Measurements from ENCODE around the gene ACADVL.

DNA sequence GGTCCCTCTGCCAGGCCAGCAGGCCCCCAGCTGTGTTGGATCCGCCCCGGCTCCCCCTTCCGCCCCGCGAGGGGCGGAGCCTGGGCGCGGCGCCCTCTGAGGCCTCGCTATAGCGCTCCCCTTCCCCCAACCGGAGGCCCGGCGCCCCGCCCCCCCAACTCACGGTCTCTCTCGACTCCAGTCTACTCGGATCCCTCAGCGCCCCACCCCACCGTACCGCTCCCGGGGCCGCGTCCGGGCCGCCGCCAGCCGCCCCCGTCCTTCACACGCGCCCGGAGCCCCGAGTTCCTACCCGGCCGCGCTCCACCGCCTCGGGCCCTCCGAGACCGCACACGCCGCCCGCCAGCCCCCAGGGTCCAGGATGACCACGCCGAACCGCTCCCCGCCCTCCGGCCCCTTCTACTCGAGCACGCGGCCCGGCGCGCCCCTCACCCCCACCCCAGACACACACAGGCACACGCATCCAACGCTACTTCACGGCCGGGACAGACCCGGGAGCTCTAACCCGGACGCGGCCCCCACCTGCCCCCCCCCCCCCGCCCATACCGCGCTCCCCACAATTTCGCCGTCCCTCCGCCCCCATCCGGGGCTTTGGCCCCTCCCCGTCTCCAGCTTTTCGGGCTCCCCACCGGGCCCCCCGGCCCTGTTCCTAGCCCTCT, 18.2 kb downstream of the ACADVL start:
- TF ChIP-seq POLR2AphosphoS5 (IDR thresholded peaks at IDR 0.05): no peak
- TF ChIP-seq, protein P1, sequence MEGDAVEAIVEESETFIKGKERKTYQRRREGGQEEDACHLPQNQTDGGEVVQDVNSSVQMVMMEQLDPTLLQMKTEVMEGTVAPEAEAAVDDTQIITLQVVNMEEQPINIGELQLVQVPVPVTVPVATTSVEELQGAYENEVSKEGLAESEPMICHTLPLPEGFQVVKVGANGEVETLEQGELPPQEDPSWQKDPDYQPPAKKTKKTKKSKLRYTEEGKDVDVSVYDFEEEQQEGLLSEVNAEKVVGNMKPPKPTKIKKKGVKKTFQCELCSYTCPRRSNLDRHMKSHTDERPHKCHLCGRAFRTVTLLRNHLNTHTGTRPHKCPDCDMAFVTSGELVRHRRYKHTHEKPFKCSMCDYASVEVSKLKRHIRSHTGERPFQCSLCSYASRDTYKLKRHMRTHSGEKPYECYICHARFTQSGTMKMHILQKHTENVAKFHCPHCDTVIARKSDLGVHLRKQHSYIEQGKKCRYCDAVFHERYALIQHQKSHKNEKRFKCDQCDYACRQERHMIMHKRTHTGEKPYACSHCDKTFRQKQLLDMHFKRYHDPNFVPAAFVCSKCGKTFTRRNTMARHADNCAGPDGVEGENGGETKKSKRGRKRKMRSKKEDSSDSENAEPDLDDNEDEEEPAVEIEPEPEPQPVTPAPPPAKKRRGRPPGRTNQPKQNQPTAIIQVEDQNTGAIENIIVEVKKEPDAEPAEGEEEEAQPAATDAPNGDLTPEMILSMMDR (IDR thresholded peaks at IDR 0.05): no peak
- TF ChIP-seq EP300 (IDR thresholded peaks at IDR 0.05): no peak

Measured in sigmoid colon (tissue), 4 donors.